Mesendoderm (in vitro differentiated cells): ENCODE measurements around the gene FGD5.

Source experiments
- DNase-seq: peaks from one replicate; pipeline ENCODE4 v3.0.0; 2013
- H2AK5ac ChIP-seq: 2 replicates; pipeline ENCODE4 v1.6.1; 2013; ENCODE audit warnings: low read length, inconsistent platforms
- H2BK120ac ChIP-seq: 2 replicates; pipeline ENCODE4 v1.6.1; 2013; ENCODE audit warnings: low read depth, mild to moderate bottlenecking, low read length, moderate library complexity, mixed read lengths
- H2BK15ac ChIP-seq: replicated peaks from 2 replicates; pipeline ENCODE4 v1.6.1; 2013; ENCODE audit warnings: low read depth, mild to moderate bottlenecking, moderate library complexity
- H2BK5ac ChIP-seq: 2 replicates; pipeline ENCODE4 v1.6.1; 2013; ENCODE audit warnings: low read length, inconsistent platforms
- H3K18ac ChIP-seq: 2 replicates; pipeline ENCODE4 v1.6.1; 2013; ENCODE audit warnings: mild to moderate bottlenecking, low read length, mixed read lengths
- H3K23ac ChIP-seq: one replicate; pipeline ENCODE4 v1.6.1; 2013; ENCODE audit warnings: low read length
- H3K27ac ChIP-seq: 2 replicates; pipeline ENCODE4 v1.5.1; 2013; ENCODE audit warnings: low read depth, mild to moderate bottlenecking, inconsistent platforms, low read length, moderate library complexity
- H3K27me3 ChIP-seq: 2 replicates; pipeline ENCODE4 v1.6.1; 2013; ENCODE audit warnings: low read length, control low read depth, mild to moderate bottlenecking, inconsistent platforms; ENCODE audit not compliant: insufficient read depth, poor library complexity
- H3K36me3 ChIP-seq: 2 replicates; pipeline ENCODE4 v1.6.1; 2013; ENCODE audit warnings: low read length, inconsistent platforms; ENCODE audit not compliant: control insufficient read depth, insufficient read depth
- H3K4ac ChIP-seq: one replicate; pipeline ENCODE4 v1.6.1; 2013; ENCODE audit warnings: low read depth, mild to moderate bottlenecking, low read length, moderate library complexity
- H3K4me1 ChIP-seq: 2 replicates; pipeline ENCODE4 v1.6.1; 2013; ENCODE audit warnings: low read depth, low read length, inconsistent platforms; ENCODE audit not compliant: control insufficient read depth
- H3K4me2 ChIP-seq: 2 replicates; pipeline ENCODE4 v1.6.1; 2013; ENCODE audit warnings: low read length
- H3K4me3 ChIP-seq: 2 replicates; pipeline ENCODE4 v1.5.1; 2013; ENCODE audit warnings: mild to moderate bottlenecking, low read length
- H3K56ac ChIP-seq: one replicate; pipeline ENCODE4 v1.6.1; 2013; ENCODE audit warnings: low read length
- H3K79me1 ChIP-seq: 2 replicates; pipeline ENCODE4 v1.6.1; 2013; ENCODE audit warnings: low read length, inconsistent platforms
- H3K79me2 ChIP-seq: 2 replicates; pipeline ENCODE4 v1.6.1; 2013; ENCODE audit warnings: mild to moderate bottlenecking, low read length; ENCODE audit not compliant: control insufficient read depth, insufficient read depth
- H3K9ac ChIP-seq: 2 replicates; pipeline ENCODE4 v1.6.1; 2013; ENCODE audit warnings: low read length, inconsistent platforms
- H4K5ac ChIP-seq: one replicate; pipeline ENCODE4 v1.6.1; 2013; ENCODE audit warnings: low read length
- H4K8ac ChIP-seq: one replicate; pipeline ENCODE4 v1.6.1; 2013; ENCODE audit warnings: low read depth, mild to moderate bottlenecking, control low read depth, low read length, moderate library complexity
- WGBS: extraction: QIAGEN DNeasy Blood & Tissue Kit; methylation state at CpG from one replicate; pipeline ENCODE4 v1.1.7; 2013; ENCODE audit warnings: low lambda C conversion rate, missing lambda C conversion rate; ENCODE audit not compliant: insufficient coverage; ENCODE audit errors: extremely low coverage; 5-methylcytosine and 5-hydroxymethylcytosine counted together

The FGD5 gene

DNA sequence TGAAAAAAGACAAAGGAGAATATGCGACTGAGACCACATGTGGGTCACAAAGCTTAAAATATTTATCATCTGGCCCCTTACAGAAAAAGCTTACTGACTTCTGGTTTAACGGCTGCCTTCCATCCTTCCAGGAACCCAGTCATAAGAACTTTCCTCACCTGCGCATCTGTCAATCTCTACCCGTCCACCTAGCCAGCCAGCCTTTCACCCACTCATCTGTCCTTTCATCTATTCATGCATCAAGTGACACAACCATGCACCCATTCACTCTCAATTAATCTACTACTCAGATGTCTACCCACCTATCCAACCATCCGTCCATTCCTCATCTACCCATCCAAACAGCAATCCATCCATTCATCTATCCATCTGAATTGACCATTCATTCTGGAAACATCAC is 64.5 kb downstream of the FGD5 start:
- Histone ChIP-seq H2BK5ac (no peak overlapping the region), H3K27ac (no peak overlapping the region), H3K4me2 (no peak overlapping the region), H3K9ac (no peak overlapping the region), H3K4ac (no peak overlapping the region), H3K4me1 (peaks cover 2% of the 10 kb centered on the region), H4K8ac (no peak overlapping the region), H3K79me1 (no peaks in the 10 kb centered on the region), H3K79me2 (no peaks in the 10 kb centered on the region), H3K23ac (no peak overlapping the region), H3K36me3 (no peaks in the 10 kb centered on the region), H2BK15ac (no peak overlapping the region), H4K5ac (no peak overlapping the region), H3K56ac (no peak overlapping the region), H3K4me3 (no peak overlapping the region), H3K18ac (no peak overlapping the region), H3K27me3 (no peaks in the 10 kb centered on the region), H2BK120ac (no peak overlapping the region), H2AK5ac (no peak overlapping the region)
- 100% methylated on average over 1 of the region's 5 CpGs for WGBS
- no peak for DNase-seq

DNA sequence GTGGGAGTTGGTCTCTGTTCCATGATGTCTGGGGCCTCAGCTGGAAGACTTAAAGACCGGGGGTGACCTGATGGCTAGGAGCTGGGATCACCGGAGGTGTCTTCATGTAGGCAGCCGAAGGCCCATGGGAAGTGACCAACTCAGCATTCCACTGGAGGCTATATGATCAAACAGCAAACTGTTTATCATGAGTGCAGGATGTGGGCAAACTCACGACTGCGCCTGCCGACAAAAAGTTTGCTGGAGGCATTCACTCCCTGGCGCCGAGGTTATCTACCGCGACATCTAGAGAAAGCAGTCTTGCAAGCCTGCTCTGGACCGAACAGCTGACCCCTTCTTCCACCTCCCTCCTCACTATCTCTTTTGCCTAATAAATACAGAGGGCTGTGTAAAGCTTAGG is 65.9 kb downstream of the FGD5 start:
- Histone ChIP-seq H2BK5ac (no peak overlapping the region), H3K79me1 (no peaks in the 10 kb centered on the region), H3K18ac (no peak overlapping the region), H3K27me3 (no peaks in the 10 kb centered on the region), H2BK120ac (no peak overlapping the region), H3K4ac (no peak overlapping the region), H3K36me3 (no peaks in the 10 kb centered on the region), H3K4me1 (peaks cover under 1% of the 10 kb centered on the region), H3K56ac (no peak overlapping the region), H2AK5ac (no peak overlapping the region), H2BK15ac (no peak overlapping the region), H3K4me3 (no peak overlapping the region), H3K27ac (no peak overlapping the region), H3K4me2 (no peak overlapping the region), H3K23ac (no peak overlapping the region), H3K79me2 (no peaks in the 10 kb centered on the region), H4K8ac (no peak overlapping the region), H3K9ac (no peak overlapping the region), H4K5ac (no peak overlapping the region)
- WGBS: no CpG with 5 or more reads among the region's 11 CpGs
- DNase-seq: no peak

DNA sequence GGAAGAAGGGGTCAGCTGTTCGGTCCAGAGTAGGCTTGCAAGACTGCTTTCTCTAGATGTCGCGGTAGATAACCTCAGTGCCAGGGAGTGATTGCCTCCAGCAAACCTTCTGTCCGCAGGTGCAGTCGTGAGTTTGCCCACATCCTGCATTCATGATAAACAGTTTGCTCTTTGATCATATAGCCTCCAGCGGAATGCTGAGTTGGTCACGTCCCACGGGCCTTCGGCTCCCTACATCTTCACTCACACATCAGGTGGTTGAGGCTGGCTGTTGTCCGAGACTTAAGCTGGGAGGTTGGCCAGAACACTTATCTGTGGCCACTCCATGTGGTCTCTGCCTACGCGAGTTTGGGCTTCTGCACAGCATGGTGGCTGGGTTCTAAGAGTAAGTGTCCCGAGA is 66.5 kb downstream of the FGD5 start:
- no peaks in the 10 kb centered on the region for H3K79me1 ChIP-seq
- no peaks in the 10 kb centered on the region for H3K27me3 ChIP-seq
- H2BK120ac ChIP-seq: no peak overlapping the region
- no peak overlapping the region for H2AK5ac ChIP-seq
- no CpG with 5 or more reads among the region's 13 CpGs for WGBS
- H2BK15ac ChIP-seq: no peak overlapping the region
- no peak overlapping the region for H3K4ac ChIP-seq
- H3K27ac ChIP-seq: no peak overlapping the region
- H3K4me3 ChIP-seq: no peak overlapping the region
- H3K4me1 ChIP-seq: no peaks in the 10 kb centered on the region
- H4K8ac ChIP-seq: no peak overlapping the region
- no peak overlapping the region for H3K4me2 ChIP-seq
- no peaks in the 10 kb centered on the region for H3K79me2 ChIP-seq
- no peak for DNase-seq
- no peak overlapping the region for H3K56ac ChIP-seq
- H3K23ac ChIP-seq: no peak overlapping the region
- no peak overlapping the region for H4K5ac ChIP-seq
- H3K18ac ChIP-seq: no peak overlapping the region
- H3K9ac ChIP-seq: no peak overlapping the region
- H3K36me3 ChIP-seq: no peaks in the 10 kb centered on the region
- no peak overlapping the region for H2BK5ac ChIP-seq

DNA sequence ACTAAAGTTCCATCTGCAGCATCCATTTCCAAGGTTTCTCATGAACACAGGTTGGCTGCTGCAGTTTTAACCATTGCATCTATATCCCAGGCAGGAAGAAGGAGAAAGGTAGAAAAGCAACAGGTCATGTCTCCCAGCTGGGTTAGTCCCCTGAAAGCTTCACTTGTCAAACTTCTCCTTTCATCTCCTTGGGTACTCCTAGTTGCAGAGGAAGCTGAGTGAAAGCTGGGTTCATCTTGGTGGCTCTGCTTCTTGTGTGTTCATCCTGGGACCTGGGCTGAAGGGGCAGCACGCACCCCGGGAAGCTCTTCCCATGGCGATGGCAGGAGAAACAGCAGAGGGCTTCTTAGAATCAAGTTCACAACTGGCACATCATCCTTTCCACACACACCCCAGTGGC is 67.3 kb downstream of the FGD5 start:
- no CpG with 5 or more reads among the region's 3 CpGs for WGBS
- H3K79me2 ChIP-seq: no peaks in the 10 kb centered on the region
- H3K56ac ChIP-seq: no peak overlapping the region
- no peak for DNase-seq
- H2AK5ac ChIP-seq: no peak overlapping the region
- no peaks in the 10 kb centered on the region for H3K36me3 ChIP-seq
- H3K18ac ChIP-seq: no peak overlapping the region
- H2BK120ac ChIP-seq: no peak overlapping the region
- H4K8ac ChIP-seq: no peak overlapping the region
- H2BK5ac ChIP-seq: no peak overlapping the region
- no peaks in the 10 kb centered on the region for H3K27me3 ChIP-seq
- H3K4me3 ChIP-seq: no peak overlapping the region
- H3K23ac ChIP-seq: no peak overlapping the region
- no peak overlapping the region for H3K27ac ChIP-seq
- H2BK15ac ChIP-seq: no peak overlapping the region
- H3K4me2 ChIP-seq: no peak overlapping the region
- no peaks in the 10 kb centered on the region for H3K4me1 ChIP-seq
- no peak overlapping the region for H4K5ac ChIP-seq
- H3K9ac ChIP-seq: no peak overlapping the region
- no peak overlapping the region for H3K4ac ChIP-seq
- no peaks in the 10 kb centered on the region for H3K79me1 ChIP-seq

DNA sequence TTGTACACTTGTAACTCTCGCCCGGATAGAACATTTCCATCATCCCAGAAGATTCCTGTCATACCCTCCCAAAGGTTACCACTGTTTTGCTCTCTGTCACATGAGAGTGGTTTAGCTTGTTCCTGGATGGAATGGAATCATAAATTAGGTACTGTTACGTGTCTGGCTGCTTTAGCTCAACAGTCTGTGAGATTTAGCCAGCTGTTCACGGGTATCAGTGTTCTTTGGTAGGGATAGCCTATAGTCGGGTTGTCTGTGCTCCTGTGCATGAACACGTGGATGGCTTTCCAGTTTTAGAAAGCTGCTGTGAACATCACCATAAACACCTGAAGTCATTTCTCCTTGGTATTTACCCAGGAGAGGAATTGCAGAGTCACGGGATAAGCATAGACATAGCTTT is 70.4 kb downstream of the FGD5 start:
- H3K27ac ChIP-seq: no peak overlapping the region
- H3K9ac ChIP-seq: no peak overlapping the region
- no peak for DNase-seq
- no peaks in the 10 kb centered on the region for H3K79me1 ChIP-seq
- no peak overlapping the region for H3K4me3 ChIP-seq
- H3K4me1 ChIP-seq: no peaks in the 10 kb centered on the region
- no peak overlapping the region for H3K23ac ChIP-seq
- H3K79me2 ChIP-seq: no peaks in the 10 kb centered on the region
- H3K56ac ChIP-seq: no peak overlapping the region
- no peak overlapping the region for H4K5ac ChIP-seq
- H3K18ac ChIP-seq: no peak overlapping the region
- H4K8ac ChIP-seq: no peak overlapping the region
- H2BK5ac ChIP-seq: no peak overlapping the region
- H2BK15ac ChIP-seq: no peak overlapping the region
- no peaks in the 10 kb centered on the region for H3K36me3 ChIP-seq
- no peak overlapping the region for H3K4me2 ChIP-seq
- no peak overlapping the region for H3K4ac ChIP-seq
- H3K27me3 ChIP-seq: no peaks in the 10 kb centered on the region
- H2AK5ac ChIP-seq: no peak overlapping the region
- WGBS: no CpG with 5 or more reads among the region's 7 CpGs
- H2BK120ac ChIP-seq: no peak overlapping the region

DNA sequence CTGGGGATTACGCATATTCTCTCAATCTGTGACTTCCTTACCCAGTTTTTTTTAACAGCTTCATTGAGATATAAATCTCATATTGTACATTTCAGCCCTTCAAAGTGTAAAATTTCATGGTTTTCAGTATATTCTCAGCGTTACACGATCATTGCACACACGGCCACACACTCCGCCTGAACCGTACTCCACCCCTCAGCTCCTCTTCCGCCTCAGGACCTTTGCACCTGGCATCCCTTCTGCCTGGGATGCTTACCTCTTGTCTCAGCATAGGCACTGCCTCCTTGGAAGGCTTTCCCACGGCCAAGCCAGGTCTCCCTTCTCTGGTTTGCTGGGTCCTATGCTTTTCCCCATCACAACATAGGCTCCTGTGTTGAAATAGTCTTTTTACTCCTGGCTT is 71.2 kb downstream of the FGD5 start:
- Histone ChIP-seq H3K9ac (no peak overlapping the region), H3K56ac (no peak overlapping the region), H3K4me1 (no peaks in the 10 kb centered on the region), H2BK5ac (no peak overlapping the region), H3K4ac (no peak overlapping the region), H3K36me3 (no peaks in the 10 kb centered on the region), H4K8ac (no peak overlapping the region), H3K18ac (no peak overlapping the region), H3K79me2 (no peaks in the 10 kb centered on the region), H2BK15ac (no peak overlapping the region), H3K4me2 (no peak overlapping the region), H4K5ac (no peak overlapping the region), H3K27me3 (no peaks in the 10 kb centered on the region), H3K27ac (no peak overlapping the region), H2BK120ac (no peak overlapping the region), H3K23ac (no peak overlapping the region), H2AK5ac (no peak overlapping the region), H3K4me3 (no peak overlapping the region), H3K79me1 (no peaks in the 10 kb centered on the region)
- no CpG with 5 or more reads among the region's 8 CpGs for WGBS
- no peak for DNase-seq
